ENCODE results near the gene ITPR2. TPM values are rescaled to one million over a fixed set of nuclear protein-coding genes. Genes with fewer than 3 reads are reported as not detected.

ITPR2 gene
- polyA plus RNA-seq, 1 experiment = 3.5 TPM

DNA sequence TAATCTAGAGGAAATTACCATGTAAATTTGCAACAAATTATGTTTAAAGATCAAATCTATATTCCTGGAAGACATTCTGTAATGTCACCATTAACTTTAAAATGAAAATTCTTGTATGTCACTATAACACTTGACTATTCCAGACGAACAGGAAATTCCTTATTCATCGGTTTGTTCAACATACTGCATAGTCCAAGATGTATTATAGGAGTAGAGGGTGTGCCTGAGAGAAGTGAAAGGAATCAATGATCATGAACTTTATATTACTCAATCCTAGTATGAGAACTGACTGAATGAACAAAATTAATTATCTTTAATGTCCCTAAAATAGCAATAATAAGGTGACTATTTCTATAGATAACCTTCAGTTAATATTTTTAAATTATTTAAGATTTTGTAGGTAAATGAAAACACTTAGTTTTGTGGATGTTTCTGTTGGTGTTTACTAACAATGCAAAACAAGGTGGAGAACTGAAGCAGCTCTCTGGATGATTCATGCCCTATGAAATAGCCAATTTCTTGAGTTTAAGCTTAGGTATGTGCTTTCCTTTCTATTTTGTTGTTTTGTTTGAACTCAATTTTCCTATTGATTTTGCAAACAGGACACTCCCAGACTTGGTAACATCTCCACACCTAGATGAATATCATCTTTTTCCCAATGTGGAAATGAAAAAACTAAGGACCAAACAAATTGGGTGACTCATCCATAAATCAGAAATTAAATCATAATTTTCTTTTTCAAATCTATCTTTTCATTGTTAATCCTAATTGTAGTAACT lies 18.2 kb upstream of the ITPR2 start:
- CTCF ChIA-PET = interaction anchor here (1.4 to 3.0 kb wide), 2 partner anchors 34 to 163 kb away, joined by 3 to 21 read pairs; partner anchors contain the start of gene TM7SF3
- POLR2A ChIA-PET = no interaction called here
- no peaks in the 10 kb centered on the region for H3K36me3 ChIP-seq (ENCODE audit: control insufficient read depth, insufficient read depth, low read length)
- H3K27me3 ChIP-seq (ENCODE audit: control insufficient read depth, insufficient read depth, low read length) = peaks cover 6% of the 10 kb centered on the region
- no peak for DNase-seq (ENCODE audit: low read depth)
- no peak for TF ChIP-seq CTCF (IDR thresholded peaks at IDR 0.05; ENCODE audit: insufficient read depth, low read depth, low read length)
- no peak overlapping the region for H3K4me3 ChIP-seq (ENCODE audit: low read depth, low read length)

- DNase-seq (ENCODE audit: low read depth) = no peak
- no peak overlapping the region for H3K4me3 ChIP-seq (ENCODE audit: low read depth, low read length)
- CTCF ChIA-PET = interaction anchor here (0.9 to 1.8 kb wide), 3 partner anchors 15 to 147 kb away, joined by 4 to 6 read pairs (median 4); no protein-coding TSS in a partner anchor
- no peak for TF ChIP-seq CTCF (IDR thresholded peaks at IDR 0.05; ENCODE audit: insufficient read depth, low read depth, low read length)
- POLR2A ChIA-PET = no interaction called here
- no peaks in the 10 kb centered on the region for H3K36me3 ChIP-seq (ENCODE audit: control insufficient read depth, insufficient read depth, low read length)
- peaks cover 1% of the 10 kb centered on the region; the same call in 1 of the 2 replicates for H3K27me3 ChIP-seq (ENCODE audit: control insufficient read depth, insufficient read depth, low read length)
Measured at GRCh38 chr12:26848156-26848825, 15.3 kb upstream of the ITPR2 start.

- ChIA-PET POLR2A (no interaction called here), CTCF (interaction anchor here (0.6 to 1.8 kb wide), 5 partner anchors 16 to 167 kb away, joined by 4 to 6 read pairs (median 4); no protein-coding TSS in a partner anchor)
- TF ChIP-seq CTCF (IDR thresholded peaks at IDR 0.05; ENCODE audit: insufficient read depth, low read depth, low read length) = no peak
- no peak for DNase-seq (ENCODE audit: low read depth)
- Histone ChIP-seq H3K4me3 (ENCODE audit: low read depth, low read length) (no peak overlapping the region), H3K36me3 (ENCODE audit: control insufficient read depth, insufficient read depth, low read length) (no peaks in the 10 kb centered on the region), H3K27me3 (ENCODE audit: control insufficient read depth, insufficient read depth, low read length) (peaks cover 1% of the 10 kb centered on the region; the same call in 1 of the 2 replicates)
Measured at GRCh38 chr12:26847431-26847830, 14.4 kb upstream of the ITPR2 start.

DNA sequence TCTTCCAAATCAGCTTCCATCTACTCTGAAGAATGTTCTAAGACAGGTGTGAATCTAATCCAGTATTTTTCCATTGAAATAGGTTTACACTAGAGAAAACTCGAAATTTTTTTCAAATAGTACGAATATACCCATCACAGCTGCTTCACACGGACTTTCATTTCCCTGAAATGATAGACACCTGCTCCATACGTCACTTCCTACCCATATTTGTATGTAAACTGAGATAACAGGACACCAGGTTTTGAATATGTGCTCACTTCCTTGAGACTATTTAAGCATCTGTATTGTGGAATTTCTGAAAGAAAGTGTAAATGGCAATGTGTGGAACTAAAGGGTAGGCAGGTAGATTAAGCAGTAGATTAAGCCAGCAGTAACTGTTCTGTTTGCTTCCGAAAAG lies 13.4 kb upstream of the ITPR2 start:
- POLR2A ChIA-PET = interaction anchor here (1.0 kb wide), 1 partner anchor 14 kb away, joined by 3 read pairs; no protein-coding TSS in a partner anchor
- CTCF ChIA-PET = interaction anchor here (0.6 to 4.7 kb wide), 11 partner anchors 8 to 459 kb away, joined by 3 to 40 read pairs (median 4); partner anchors contain the start of genes ITPR2 and TM7SF3
- Histone ChIP-seq H3K36me3 (ENCODE audit: control insufficient read depth, insufficient read depth, low read length) (no peaks in the 10 kb centered on the region), H3K27me3 (ENCODE audit: control insufficient read depth, insufficient read depth, low read length) (peaks cover 1% of the 10 kb centered on the region; the same call in 1 of the 2 replicates), H3K4me3 (ENCODE audit: low read depth, low read length) (no peak overlapping the region)
- TF ChIP-seq CTCF (IDR thresholded peaks at IDR 0.05; ENCODE audit: insufficient read depth, low read depth, low read length) = no peak
- DNase-seq (ENCODE audit: low read depth) = no peak

GRCh38 chr12:26845984-26846383 lies 13.0 kb upstream of the ITPR2 start:
- DNase-seq (ENCODE audit: low read depth) = no peak
- Histone ChIP-seq H3K4me3 (ENCODE audit: low read depth, low read length) (no peak overlapping the region), H3K27me3 (ENCODE audit: control insufficient read depth, insufficient read depth, low read length) (peaks cover 1% of the 10 kb centered on the region; the same call in 1 of the 2 replicates), H3K36me3 (ENCODE audit: control insufficient read depth, insufficient read depth, low read length) (no peaks in the 10 kb centered on the region)
- CTCF ChIA-PET = interaction anchor here (0.6 to 4.7 kb wide), 14 partner anchors 8 to 460 kb away, joined by 3 to 40 read pairs (median 4); partner anchors contain the start of genes ITPR2 and TM7SF3
- POLR2A ChIA-PET = interaction anchor here (1.0 kb wide), 1 partner anchor 14 kb away, joined by 3 read pairs; no protein-coding TSS in a partner anchor
- TF ChIP-seq CTCF (IDR thresholded peaks at IDR 0.05; ENCODE audit: insufficient read depth, low read depth, low read length) = no peak

Data from BJ (cell line).